ENCODE results near the gene CABLES2.

- TF ChIP-seq CTCF (IDR thresholded peaks at IDR 0.05): no peak
- TF ChIP-seq POLR2A (IDR thresholded peaks at IDR 0.05): no peak
Measured at GRCh38 chr20:62404761-62405107, 2.4 kb downstream of the CABLES2 start.
